Liver (tissue), 9 donors: ENCODE measurements around the gene SORCS2. TPM values are rescaled to one million over a fixed set of nuclear protein-coding genes. Genes with fewer than 3 reads are reported as not detected.

Experiments used
- DNase-seq: peaks from one replicate; pipeline ENCODE4 v3.0.0-alpha.2; 2017; ENCODE audit warnings: low spot score
- H3K27ac ChIP-seq, 2 donors: one replicate each; pipeline ENCODE4 v1.7.0; 2013; ENCODE audit warnings: inconsistent platforms in 2 of 2, low read length in 2 of 2, control low read depth in 1 of 2, low read depth in 1 of 2, mild to moderate bottlenecking in 1 of 2
- H3K27me3 ChIP-seq, 4 donors: one replicate each; pipeline versions ENCODE4 v1.6.1 to v1.7.0; 2013; ENCODE audit warnings: low read length in 3 of 4, inconsistent platforms in 1 of 4, mild to moderate bottlenecking in 1 of 4, moderate library complexity in 1 of 4; ENCODE audit not compliant: control insufficient read depth in 4 of 4, insufficient read depth in 4 of 4
- H3K36me3 ChIP-seq, 4 donors: one replicate each; pipeline versions ENCODE4 v1.6.1 to v1.7.0; 2013; ENCODE audit warnings: low read length in 3 of 4, mild to moderate bottlenecking in 3 of 4, low read depth in 1 of 4, moderate library complexity in 1 of 4; ENCODE audit not compliant: control insufficient read depth in 4 of 4, insufficient read depth in 3 of 4
- H3K4me1 ChIP-seq, 4 donors: one replicate each; pipeline versions ENCODE4 v1.6.1 to v1.7.0; 2013; ENCODE audit warnings: low read length in 3 of 4, mild to moderate bottlenecking in 3 of 4, moderate library complexity in 1 of 4; ENCODE audit not compliant: control insufficient read depth in 4 of 4, insufficient read depth in 4 of 4
- H3K4me3 ChIP-seq, 3 donors: one replicate each; pipeline versions ENCODE4 v1.6.1 to v1.7.0; 2013; ENCODE audit warnings: low read length in 3 of 3, control low read depth in 1 of 3, low read depth in 1 of 3, mild to moderate bottlenecking in 1 of 3
- H3K9ac ChIP-seq, 2 donors: one replicate each; pipeline ENCODE4 v1.7.0; 2013; ENCODE audit warnings: low read length in 2 of 2, mild to moderate bottlenecking in 2 of 2, moderate library complexity in 2 of 2, control low read depth in 1 of 2, low read depth in 1 of 2
- H3K9me3 ChIP-seq, 4 donors: one replicate each; pipeline versions ENCODE4 v1.6.1 to v1.7.0; 2013; ENCODE audit warnings: low read length in 3 of 4; ENCODE audit not compliant: control insufficient read depth in 4 of 4
- ATF3 ChIP-seq: IDR thresholded peaks from 2 replicates; pipeline ENCODE4 v1.6.1; 2016; ENCODE audit warnings: antibody characterized with exemption
- CTCF ChIP-seq: fragments of 150-350 bp; IDR thresholded peaks from 2 replicates; pipeline ENCODE4 v1.5.1; 2017; ENCODE audit warnings: improper control_type of control experiment, low read depth, low read length; ENCODE audit not compliant: missing input control
- EGR1 ChIP-seq, 2 donors: IDR thresholded peaks; 2 replicates each; pipeline ENCODE4 v1.6.1; 2016 to 2018; ENCODE audit warnings: antibody characterized with exemption in 2 of 2, low read depth in 2 of 2
- FOXA2 ChIP-seq: IDR thresholded peaks from 2 replicates; pipeline ENCODE4 v1.6.1; 2016; ENCODE audit warnings: antibody characterized with exemption
- GABPA ChIP-seq, 2 donors: IDR thresholded peaks in 1 of 2; conservative IDR thresholded peaks in 1 of 2; 2 replicates each; pipeline ENCODE4 v1.6.1; 2016; ENCODE audit warnings: antibody characterized with exemption in 2 of 2, mild to moderate bottlenecking in 1 of 2, moderate library complexity in 1 of 2
- HNF4A ChIP-seq, 2 donors: conservative IDR thresholded peaks; 2 replicates each; pipeline ENCODE4 v1.6.1; 2016; ENCODE audit warnings: antibody characterized with exemption in 2 of 2, mild to moderate bottlenecking in 2 of 2
- HNF4G ChIP-seq: IDR thresholded peaks from 2 replicates; pipeline ENCODE4 v1.6.1; 2016; ENCODE audit warnings: antibody characterized with exemption
- JUND ChIP-seq, 2 donors: IDR thresholded peaks; 2 replicates each; pipeline ENCODE4 v1.6.1; 2016; ENCODE audit warnings: antibody characterized with exemption in 2 of 2
- MAX ChIP-seq: IDR thresholded peaks from 2 replicates; pipeline ENCODE4 v1.6.1; 2016; ENCODE audit warnings: antibody characterized with exemption
- NR2F2 ChIP-seq: IDR thresholded peaks from 2 replicates; pipeline ENCODE4 v1.6.1; 2016; ENCODE audit warnings: antibody characterized with exemption
- RAD21 ChIP-seq, 2 donors: IDR thresholded peaks; 2 replicates each; pipeline ENCODE4 v1.6.1; 2016; ENCODE audit warnings: antibody characterized with exemption in 2 of 2, mild to moderate bottlenecking in 2 of 2
- REST ChIP-seq: IDR thresholded peaks from 2 replicates; pipeline ENCODE4 v1.6.1; 2016; ENCODE audit warnings: antibody characterized with exemption, mild to moderate bottlenecking
- RXRA ChIP-seq, 2 donors: IDR thresholded peaks; 2 replicates each; pipeline ENCODE4 v1.6.1; 2017 to 2018; ENCODE audit warnings: antibody characterized with exemption in 2 of 2, mild to moderate bottlenecking in 1 of 2
- SP1 ChIP-seq: IDR thresholded peaks from 2 replicates; pipeline ENCODE4 v1.6.1; 2018; ENCODE audit warnings: antibody characterized with exemption, mild to moderate bottlenecking
- TAF1 ChIP-seq: conservative IDR thresholded peaks from 2 replicates; pipeline ENCODE4 v1.6.1; 2016; ENCODE audit warnings: antibody characterized with exemption, mild to moderate bottlenecking
- YY1 ChIP-seq: IDR thresholded peaks from 2 replicates; pipeline ENCODE4 v1.6.1; 2016; ENCODE audit warnings: antibody characterized with exemption, mild to moderate bottlenecking
- ZBTB33 ChIP-seq: IDR thresholded peaks from 2 replicates; pipeline ENCODE4 v1.6.1; 2016; ENCODE audit warnings: antibody characterized with exemption
- WGBS: extraction: QIAGEN DNeasy Blood & Tissue Kit; methylation state at CpG from one replicate; pipeline ENCODE4 v1.1.7; 2013; 5-methylcytosine and 5-hydroxymethylcytosine counted together
- polyA plus RNA-seq, 2 donors: library from polyadenylated mRNA; stranded (reverse) in 1 of 2; unstranded in 1 of 2; fragments of 200-250 nt in 1 of 2; fragments of >200 nt in 1 of 2; fragmentation: Nextera tagmentation in 1 of 2; extraction: Ambion mirVana in 1 of 2; gene quantifications; one replicate each; pipeline versions ENCODE4 v1.2.1 to v1.2.3, GENCODE V29; 2013 to 2015
- total RNA-seq, 2 donors: library from RNA; depleted of rRNA; stranded (reverse); fragments of >200 nt; gene quantifications; one replicate each; pipeline ENCODE4 v1.2.3, GENCODE V29; 2014
- donor health status: healthy.
- donor health status: healthy.
- donor health status: healthy.
- donor health status: healthy.
- donor health status: healthy.

Gene SORCS2
- total and polyA plus RNA-seq, 4 donors, result 0.10 to 1.4 (median 0.92) TPM

- TF ChIP-seq REST (no peak), MAX (no peak), ATF3 (no peak)
These were observed 346.2 kb downstream of the SORCS2 start (continued) for GRCh38 chr4:7538518-7538917.

GRCh38 chr4:7539186-7539585, 346.8 kb downstream of the SORCS2 start:
- DNase-seq, result no peak
- TF ChIP-seq FOXA2 (no peak), ATF3 (no peak), HNF4A (conservative IDR thresholded peaks at IDR 0.05) (no peak), YY1 (no peak), HNF4G (no peak), JUND (IDR thresholded peaks at IDR 0.05) (no peak), GABPA (IDR thresholded peaks at IDR 0.05 in 1 of 2, conservative IDR thresholded peaks at IDR 0.05 in 1 of 2) (no peak)
- peaks cover 0 to 14% (median 7%) of the 10 kb centered on the region in 4 donors for H3K4me1 ChIP-seq
- no peaks in the 10 kb centered on the region for H3K36me3 ChIP-seq
- no peaks in the 10 kb centered on the region for H3K9me3 ChIP-seq
- no peaks in the 10 kb centered on the region for H3K27me3 ChIP-seq
- no peak overlapping the region for H3K9ac ChIP-seq
- no peak overlapping the region for H3K4me3 ChIP-seq
- H3K27ac ChIP-seq, result no peak overlapping the region
- WGBS, result 50% methylated on average over 3 of the region's 3 CpGs

- H3K9me3 ChIP-seq, result no peaks in the 10 kb centered on the region
- no peak for DNase-seq
- H3K4me3 ChIP-seq, result no peak overlapping the region
- H3K36me3 ChIP-seq, result no peaks in the 10 kb centered on the region
- H3K9ac ChIP-seq, result no peak overlapping the region
- H3K27me3 ChIP-seq, result no peaks in the 10 kb centered on the region
- TF ChIP-seq YY1, result no peak
- TF ChIP-seq GABPA (IDR thresholded peaks at IDR 0.05 in 1 of 2, conservative IDR thresholded peaks at IDR 0.05 in 1 of 2), result no peak
- TF ChIP-seq REST, result no peak
- no peak for TF ChIP-seq EGR1 (IDR thresholded peaks at IDR 0.05; ENCODE audit: low read depth in 2 of 2)
- no peak for TF ChIP-seq MAX
- no peak for TF ChIP-seq HNF4G
- no peak for TF ChIP-seq FOXA2
- TF ChIP-seq CTCF, result no peak
- TF ChIP-seq TAF1, result no peak
- TF ChIP-seq ZBTB33, result no peak
- TF ChIP-seq SP1, result no peak
- no peak for TF ChIP-seq RAD21 (IDR thresholded peaks at IDR 0.05)
- no peak for TF ChIP-seq NR2F2
- no peak for TF ChIP-seq RXRA (IDR thresholded peaks at IDR 0.05)
- no peak for TF ChIP-seq HNF4A (conservative IDR thresholded peaks at IDR 0.05)
- peaks cover 0 to 14% (median 7%) of the 10 kb centered on the region in 4 donors for H3K4me1 ChIP-seq
- 67% methylated on average over 9 of the region's 9 CpGs for WGBS
- no peak overlapping the region for H3K27ac ChIP-seq
These were observed 347.3 kb downstream of the SORCS2 start for GRCh38 chr4:7539659-7540058.
